HCT116 (cell line): ENCODE measurements around the gene CORO2A. TPM values are rescaled to one million over a fixed set of nuclear protein-coding genes. Genes with fewer than 3 reads are reported as not detected.

Source experiments
- ATAC-seq: fragments of 200-7000 bp; cut with Tn5 transposase; 2 replicates; pipeline ENCODE4 v1.9.1; 2020; ENCODE audit warnings: mild to moderate bottlenecking, moderate library complexity
- BruUV-seq: library from RNA; stranded (reverse); fragments of 400-500 nt; replicated peaks from 2 replicates; lab custom pipeline; 2021; lab: Mats Ljungman, UMichigan
- CTCF ChIA-PET: fragments of 300-600 bp; sonication (Branson Sonifier 250); formaldehyde crosslinking; loops from one replicate; lab custom pipeline; 2021; ENCODE audit warnings: antibody characterized with exemption; lab: Charles Lee
- POLR2A ChIA-PET: fragments of 300-600, 350-600 bp; sonication (Branson Sonifier 250); formaldehyde crosslinking; loops from one replicate; lab custom pipeline; 2021; ENCODE audit warnings: antibody characterized with exemption; lab: Charles Lee
- RAD21 ChIA-PET, 2 experiments: fragments of 300-600 bp; sonication (Branson Sonifier 250); formaldehyde crosslinking; loops; one replicate each; lab custom pipeline; 2023; ENCODE audit warnings: low total read pairs in 2 of 2; ENCODE audit not compliant: uncharacterized antibody in 2 of 2, unreplicated experiment in 2 of 2, low non-redundant PET in 1 of 2; lab: Charles Lee
- DNase-seq: peaks from one replicate; pipeline ENCODE4 v3.0.0-alpha.2; 2010; ENCODE audit warnings: low read depth, low spot score
- H2AFZ ChIP-seq: fragments of 200-600 bp; shearing (Covaris generic), sonication (generic); 2 replicates; pipeline ENCODE4 v1.6.1; 2017; ENCODE audit warnings: low read depth, mixed run types, mixed read lengths, antibody characterized with exemption, low read length; ENCODE audit not compliant: poor library complexity, severe bottlenecking
- H3K27ac ChIP-seq: 2 replicates; pipeline ENCODE4 v1.5.1; 2012; ENCODE audit warnings: low read depth, low read length
- H3K27me3 ChIP-seq: fragments of 200-600 bp; sonication (generic); 2 replicates; pipeline ENCODE4 v1.6.1; 2016; ENCODE audit warnings: mixed run types, low read length, mixed read lengths; ENCODE audit not compliant: insufficient read depth
- H3K36me3 ChIP-seq, 2 experiments: fragments of 200-500 bp in 1 of 2; fragments of 200-600 bp in 1 of 2; sonication (Bioruptor generic) in 1 of 2; sonication (generic) in 1 of 2; 2 replicates each; pipeline versions ENCODE4 v1.5.1 to v1.6.1; 2014 to 2016; ENCODE audit warnings: low read length in 2 of 2, inconsistent platforms in 1 of 2, mixed read lengths in 1 of 2, mixed run types in 1 of 2; ENCODE audit not compliant: insufficient read depth in 2 of 2, control insufficient read depth in 1 of 2
- H3K4me1 ChIP-seq, 2 experiments: fragments of 200-600 bp in 1 of 2; sonication (generic) in 1 of 2; 2 replicates each; pipeline versions ENCODE4 v1.5.1 to v1.6.1; 2012 to 2017; ENCODE audit warnings: low read length in 2 of 2, inconsistent platforms in 1 of 2, mild to moderate bottlenecking in 1 of 2, mixed read lengths in 1 of 2, mixed run types in 1 of 2, moderate library complexity in 1 of 2; ENCODE audit not compliant: insufficient read depth in 2 of 2, control insufficient read depth in 1 of 2
- H3K4me2 ChIP-seq: fragments of 200-600 bp; sonication (generic); 2 replicates; pipeline ENCODE4 v1.6.1; 2017; ENCODE audit warnings: mixed run types, low read length, mixed read lengths
- H3K4me3 ChIP-seq, 2 experiments: fragments of 200-600 bp in 1 of 2; sonication (generic) in 1 of 2; replicated peaks in 1 of 2; 2 replicates each; pipeline ENCODE4 v1.5.1; 2011 to 2016; ENCODE audit warnings: low read length in 2 of 2, control low read depth in 1 of 2, low read depth in 1 of 2, mild to moderate bottlenecking in 1 of 2, mixed read lengths in 1 of 2, mixed run types in 1 of 2
- H3K79me2 ChIP-seq: fragments of 200-600 bp; sonication (generic); 2 replicates; pipeline ENCODE4 v1.6.1; 2017; ENCODE audit warnings: mild to moderate bottlenecking, mixed run types, low read length, moderate library complexity, mixed read lengths; ENCODE audit not compliant: insufficient read depth
- H3K9ac ChIP-seq: fragments of 200-600 bp; sonication (generic); 2 replicates; pipeline ENCODE4 v1.6.1; 2016; ENCODE audit warnings: low read length, mixed read lengths
- H3K9me2 ChIP-seq: fragments of 200-600 bp; sonication (generic), shearing (Covaris generic); 2 replicates; pipeline ENCODE4 v1.6.1; 2017; ENCODE audit warnings: mixed run types, mild to moderate bottlenecking, moderate library complexity; ENCODE audit not compliant: insufficient read depth
- H3K9me3 ChIP-seq, 2 experiments: fragments of 200-500 bp in 1 of 2; fragments of 200-600 bp in 1 of 2; sonication (Bioruptor generic) in 1 of 2; sonication (generic) in 1 of 2; 2 replicates each; pipeline ENCODE4 v1.6.1; 2014 to 2017; ENCODE audit warnings: low read length in 2 of 2, mixed read lengths in 2 of 2, inconsistent platforms in 1 of 2, low read depth in 1 of 2, mild to moderate bottlenecking in 1 of 2, mixed run types in 1 of 2, moderate library complexity in 1 of 2; ENCODE audit not compliant: control insufficient read depth in 1 of 2, insufficient read depth in 1 of 2
- H4K20me1 ChIP-seq: fragments of 200-600 bp; sonication (generic), shearing (Covaris generic); 2 replicates; pipeline ENCODE4 v1.6.1; 2017; ENCODE audit warnings: mixed run types, mild to moderate bottlenecking, moderate library complexity; ENCODE audit not compliant: insufficient read depth
- CEBPB ChIP-seq: IDR thresholded peaks from 2 replicates; pipeline ENCODE4 v1.6.1; 2012; ENCODE audit warnings: low read depth
- CTCF ChIP-seq, 3 experiments: fragments of 200-600 bp in 1 of 3; sonication (generic) in 1 of 3; IDR thresholded peaks in 2 of 3; conservative IDR thresholded peaks in 1 of 3; 2 replicates each; pipeline ENCODE4 v1.5.1; 2012 to 2017; ENCODE audit warnings: low read depth in 2 of 3, low read length in 2 of 3, antibody characterized with exemption in 1 of 3, borderline replicate concordance in 1 of 3, control low read depth in 1 of 3, mild to moderate bottlenecking in 1 of 3, mixed read lengths in 1 of 3, mixed run types in 1 of 3, moderate library complexity in 1 of 3; ENCODE audit not compliant: insufficient read depth in 1 of 3
- FOSL1 ChIP-seq: IDR thresholded peaks from 2 replicates; pipeline ENCODE4 v1.6.1; 2012; ENCODE audit warnings: low read depth
- POLR2A ChIP-seq: IDR thresholded peaks from 2 replicates; pipeline ENCODE4 v1.7.0; 2011; ENCODE audit warnings: borderline replicate concordance; ENCODE audit not compliant: insufficient read depth, insufficient read length; ENCODE audit errors: extremely low read depth
- POLR2AphosphoS5 ChIP-seq: IDR thresholded peaks from 2 replicates; pipeline ENCODE4 v1.6.1; 2011; ENCODE audit warnings: mild to moderate bottlenecking, low read depth, low read length, moderate library complexity
- intact Hi-C: fragments of 100-400 bp; cut with micrococcal nuclease; formaldehyde crosslinking; loops from 2 replicates; pipeline ENCODE4 v1.10.0; 2022
- total RNA-seq: library from RNA; stranded (reverse); gene quantifications from one replicate; pipeline ENCODE4 v1.2.1, GENCODE V29; 2021; ENCODE audit not compliant: unreplicated experiment
- TF ChIP-seq, protein P1 (sequence below): IDR thresholded peaks from 2 replicates; pipeline ENCODE4 v1.6.1; 2011; ENCODE audit warnings: mild to moderate bottlenecking, low read length, moderate library complexity; ENCODE audit not compliant: insufficient replicate concordance; ENCODE audit errors: extremely low read depth

The CORO2A gene
- total RNA-seq, 1 experiment from 2014 or later: 5.7 TPM

GRCh38 chr9:98132806-98133631, 59.4 kb downstream of the CORO2A start:
- ChIA-PET POLR2A (no interaction called here), RAD21 (no interaction called here), CTCF (no interaction called here)
- TF ChIP-seq, protein P1, sequence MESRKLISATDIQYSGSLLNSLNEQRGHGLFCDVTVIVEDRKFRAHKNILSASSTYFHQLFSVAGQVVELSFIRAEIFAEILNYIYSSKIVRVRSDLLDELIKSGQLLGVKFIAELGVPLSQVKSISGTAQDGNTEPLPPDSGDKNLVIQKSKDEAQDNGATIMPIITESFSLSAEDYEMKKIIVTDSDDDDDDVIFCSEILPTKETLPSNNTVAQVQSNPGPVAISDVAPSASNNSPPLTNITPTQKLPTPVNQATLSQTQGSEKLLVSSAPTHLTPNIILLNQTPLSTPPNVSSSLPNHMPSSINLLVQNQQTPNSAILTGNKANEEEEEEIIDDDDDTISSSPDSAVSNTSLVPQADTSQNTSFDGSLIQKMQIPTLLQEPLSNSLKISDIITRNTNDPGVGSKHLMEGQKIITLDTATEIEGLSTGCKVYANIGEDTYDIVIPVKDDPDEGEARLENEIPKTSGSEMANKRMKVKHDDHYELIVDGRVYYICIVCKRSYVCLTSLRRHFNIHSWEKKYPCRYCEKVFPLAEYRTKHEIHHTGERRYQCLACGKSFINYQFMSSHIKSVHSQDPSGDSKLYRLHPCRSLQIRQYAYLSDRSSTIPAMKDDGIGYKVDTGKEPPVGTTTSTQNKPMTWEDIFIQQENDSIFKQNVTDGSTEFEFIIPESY: no peak
- no peak for TF ChIP-seq POLR2A
- no peak for TF ChIP-seq FOSL1
- no peak for TF ChIP-seq POLR2AphosphoS5
- no peak for TF ChIP-seq CEBPB
- TF ChIP-seq CTCF (IDR thresholded peaks at IDR 0.05 in 2 of 3, conservative IDR thresholded peaks at IDR 0.05 in 1 of 3; ENCODE audit: borderline replicate concordance in 1 of 3, insufficient read depth in 1 of 3, low read depth in 2 of 3, low read length in 2 of 3): no peak
- no peaks in the 10 kb centered on the region for H3K9me3 ChIP-seq
- DNase-seq (no peak), ATAC-seq (no peak)
- no peaks in the 10 kb centered on the region for H3K27me3 ChIP-seq
- H3K9me2 ChIP-seq: no peaks in the 10 kb centered on the region
- no peak overlapping the region for H3K4me3 ChIP-seq
- H3K36me3 ChIP-seq: no peaks in the 10 kb centered on the region
- H4K20me1 ChIP-seq: no peaks in the 10 kb centered on the region
- intact Hi-C loops: no loop called here
- no peak overlapping the region for H3K4me2 ChIP-seq
- no peak overlapping the region for H3K9ac ChIP-seq
- H3K4me1 ChIP-seq: no peaks in the 10 kb centered on the region
- H3K79me2 ChIP-seq: no peaks in the 10 kb centered on the region
- no peak overlapping the region for H3K27ac ChIP-seq
- no peak overlapping the region for H2AFZ ChIP-seq
- no TSS peak for BruUV-seq
